Activated naive CD8-positive, alpha-beta T cell treated with anti-CD3 and anti-CD28 coated beads, Interleukin-2, amount 10 ng/mL, durations not matched to agents 7 days and 5 days (primary cell): ENCODE results near the gene ETV6. TPM values are rescaled to one million over a fixed set of nuclear protein-coding genes. Genes with fewer than 3 reads are reported as not detected.

Source experiments
- ATAC-seq: fragments of 150-1000 bp; cut with Tn5 transposase; one replicate; pipeline ENCODE4 v1.10.0; 2021; ENCODE audit warnings: low read depth, moderate library complexity
- POLR2A ChIA-PET: fragments of 350-600 bp; sonication (Branson Sonifier 250); formaldehyde crosslinking; loops from one replicate; lab custom pipeline; 2021; ENCODE audit warnings: antibody characterized with exemption; lab: Charles Lee
- DNase-seq: peaks from one replicate; pipeline ENCODE4 v3.0.0; 2021
- H3K27ac Mint-ChIP-seq: one replicate; pipeline ENCODE4 v1.8.0; 2022; ENCODE audit warnings: mild to moderate bottlenecking, mixed read lengths
- H3K27me3 Mint-ChIP-seq: one replicate; pipeline ENCODE4 v1.8.0; 2022; ENCODE audit warnings: mild to moderate bottlenecking, moderate library complexity, mixed read lengths
- H3K36me3 Mint-ChIP-seq: one replicate; pipeline ENCODE4 v1.8.0; 2021; ENCODE audit warnings: mild to moderate bottlenecking, mixed read lengths
- H3K4me1 Mint-ChIP-seq: one replicate; pipeline ENCODE4 v1.8.0; 2021; ENCODE audit warnings: mixed read lengths
- H3K4me3 Mint-ChIP-seq: one replicate; pipeline ENCODE4 v1.8.0; 2022; ENCODE audit warnings: mild to moderate bottlenecking, moderate library complexity, mixed read lengths
- H3K9me3 Mint-ChIP-seq: one replicate; pipeline ENCODE4 v1.8.0; 2021; ENCODE audit warnings: mixed read lengths
- total RNA-seq, 2 experiments: library from RNA; stranded (reverse); gene quantifications; one replicate each; pipeline ENCODE4 v1.2.3, GENCODE V29; 2021

The ETV6 gene
- total RNA-seq, 2 experiments from 2014 or later: 22.5 to 26.0 TPM

GRCh38 chr12:11734580-11735180 lies 85.2 kb downstream of the ETV6 start:
- Mint-ChIP-seq H3K27ac (no peak overlapping the region), H3K9me3 (no peaks in the 10 kb centered on the region), H3K4me3 (no peak overlapping the region), H3K36me3 (peaks cover 13% of the 10 kb centered on the region), H3K4me1 (peaks cover 28% of the 10 kb centered on the region), H3K27me3 (no peaks in the 10 kb centered on the region)
- DNase-seq (no peak), ATAC-seq (no peak)
- POLR2A ChIA-PET: interaction anchor here (0.7 kb wide), 1 partner anchor 15 kb away, joined by 3 read pairs; no protein-coding TSS in a partner anchor

GRCh38 chr12:11738450-11738849 lies 89.0 kb downstream of the ETV6 start:
- Mint-ChIP-seq H3K27ac (no peak overlapping the region), H3K27me3 (no peaks in the 10 kb centered on the region), H3K36me3 (peaks cover 14% of the 10 kb centered on the region), H3K4me1 (peaks cover 7% of the 10 kb centered on the region), H3K9me3 (no peaks in the 10 kb centered on the region), H3K4me3 (no peak overlapping the region)
- ATAC-seq (no peak), DNase-seq (no peak)
- POLR2A ChIA-PET: no interaction called here

- no peak for DNase-seq
- Mint-ChIP-seq H3K36me3 (peaks cover 16% of the 10 kb centered on the region), H3K4me3 (no peak overlapping the region), H3K4me1 (peaks cover 7% of the 10 kb centered on the region), H3K27ac (no peak overlapping the region), H3K9me3 (no peaks in the 10 kb centered on the region), H3K27me3 (no peaks in the 10 kb centered on the region)
- POLR2A ChIA-PET: no interaction called here
- ATAC-seq: no peak
Observed at GRCh38 chr12:11739980-11740577, 90.6 kb downstream of the ETV6 start.

- Mint-ChIP-seq H3K36me3 (peaks cover 16% of the 10 kb centered on the region), H3K27me3 (no peaks in the 10 kb centered on the region), H3K27ac (no peak overlapping the region), H3K4me1 (peaks cover 8% of the 10 kb centered on the region), H3K4me3 (no peak overlapping the region), H3K9me3 (no peaks in the 10 kb centered on the region)
- POLR2A ChIA-PET: no interaction called here
- DNase-seq (no peak), ATAC-seq (no peak)
Observed at GRCh38 chr12:11741434-11742092, 92.1 kb downstream of the ETV6 start.

- Mint-ChIP-seq H3K36me3 (peaks cover 17% of the 10 kb centered on the region), H3K27ac (no peak overlapping the region), H3K27me3 (no peaks in the 10 kb centered on the region), H3K4me1 (peaks cover 6% of the 10 kb centered on the region), H3K4me3 (no peak overlapping the region), H3K9me3 (no peaks in the 10 kb centered on the region)
- ATAC-seq: no peak
- no peak for DNase-seq
- POLR2A ChIA-PET: no interaction called here
Observed at GRCh38 chr12:11743423-11744409, 94.2 kb downstream of the ETV6 start.

- POLR2A ChIA-PET: no interaction called here
- Mint-ChIP-seq H3K36me3 (peaks cover 19% of the 10 kb centered on the region), H3K4me1 (peaks cover 6% of the 10 kb centered on the region), H3K9me3 (no peaks in the 10 kb centered on the region), H3K4me3 (no peak overlapping the region), H3K27me3 (no peaks in the 10 kb centered on the region), H3K27ac (no peak overlapping the region)
- ATAC-seq: no peak
- DNase-seq: no peak
Observed at GRCh38 chr12:11744410-11744801, 94.9 kb downstream of the ETV6 start.

GRCh38 chr12:11745113-11745512 lies 95.6 kb downstream of the ETV6 start:
- Mint-ChIP-seq H3K9me3 (no peaks in the 10 kb centered on the region), H3K4me3 (no peak overlapping the region), H3K27ac (no peak overlapping the region), H3K36me3 (peaks cover 19% of the 10 kb centered on the region), H3K4me1 (peaks cover 9% of the 10 kb centered on the region), H3K27me3 (no peaks in the 10 kb centered on the region)
- ATAC-seq: no peak
- DNase-seq: no peak
- POLR2A ChIA-PET: no interaction called here

GRCh38 chr12:11746024-11746771 lies 96.7 kb downstream of the ETV6 start:
- H3K27ac Mint-ChIP-seq: no peak overlapping the region
- ATAC-seq: no peak
- H3K4me3 Mint-ChIP-seq: no peak overlapping the region
- no peaks in the 10 kb centered on the region for H3K27me3 Mint-ChIP-seq
- H3K36me3 Mint-ChIP-seq: peaks cover 19% of the 10 kb centered on the region
- no peaks in the 10 kb centered on the region for H3K9me3 Mint-ChIP-seq
- DNase-seq: no peak
- peaks cover 10% of the 10 kb centered on the region for H3K4me1 Mint-ChIP-seq
- POLR2A ChIA-PET: no interaction called here

GRCh38 chr12:11746940-11747716 lies 97.7 kb downstream of the ETV6 start:
- ATAC-seq (no peak), DNase-seq (no peak)
- POLR2A ChIA-PET: no interaction called here
- Mint-ChIP-seq H3K4me1 (peaks cover 11% of the 10 kb centered on the region), H3K27me3 (no peaks in the 10 kb centered on the region), H3K9me3 (no peaks in the 10 kb centered on the region), H3K36me3 (peaks cover 21% of the 10 kb centered on the region), H3K27ac (no peak overlapping the region), H3K4me3 (no peak overlapping the region)

- H3K9me3 Mint-ChIP-seq: no peaks in the 10 kb centered on the region
- no peak overlapping the region for H3K4me3 Mint-ChIP-seq
- peaks cover 25% of the 10 kb centered on the region for H3K36me3 Mint-ChIP-seq
- peaks cover 12% of the 10 kb centered on the region for H3K4me1 Mint-ChIP-seq
- H3K27ac Mint-ChIP-seq: no peak overlapping the region
- ATAC-seq (no peak), DNase-seq (no peak)
- no peaks in the 10 kb centered on the region for H3K27me3 Mint-ChIP-seq
- POLR2A ChIA-PET: no interaction called here
Observed at GRCh38 chr12:11747969-11748368, 98.5 kb downstream of the ETV6 start.

GRCh38 chr12:11748903-11749302 lies 99.4 kb downstream of the ETV6 start:
- Mint-ChIP-seq H3K36me3 (peaks cover 22% of the 10 kb centered on the region), H3K27ac (no peak overlapping the region), H3K9me3 (no peaks in the 10 kb centered on the region), H3K4me1 (peaks cover 11% of the 10 kb centered on the region), H3K4me3 (no peak overlapping the region), H3K27me3 (no peaks in the 10 kb centered on the region)
- DNase-seq (no peak), ATAC-seq (no peak)
- POLR2A ChIA-PET: no interaction called here

- POLR2A ChIA-PET: no interaction called here
- no peak for DNase-seq
- H3K36me3 Mint-ChIP-seq: peaks cover 26% of the 10 kb centered on the region
- H3K27ac Mint-ChIP-seq: no peak overlapping the region
- no peaks in the 10 kb centered on the region for H3K27me3 Mint-ChIP-seq
- H3K9me3 Mint-ChIP-seq: no peaks in the 10 kb centered on the region
- ATAC-seq: no peak
- H3K4me3 Mint-ChIP-seq: no peak overlapping the region
- H3K4me1 Mint-ChIP-seq: peaks cover 11% of the 10 kb centered on the region
Observed at GRCh38 chr12:11749943-11750690, 100.6 kb downstream of the ETV6 start.
